HEK293T (cell line): ENCODE measurements around the gene STAC.

Source experiments
- BHLHE40 ChIP-seq: fragments of 450-650 bp; IDR thresholded peaks from 2 replicates; pipeline ENCODE4 v1.6.1; 2016; ENCODE audit warnings: mild to moderate bottlenecking, moderate library complexity, borderline replicate concordance
- ELF4 ChIP-seq: fragments of 450-650 bp; IDR thresholded peaks from 2 replicates; pipeline ENCODE4 v1.6.1; 2017; ENCODE audit warnings: antibody characterized with exemption
- FOXA1 ChIP-seq: fragments of 450-650 bp; IDR thresholded peaks from 2 replicates; pipeline ENCODE4 v1.6.1; 2016; ENCODE audit warnings: mild to moderate bottlenecking
- FOXK2 ChIP-seq: fragments of 450-650 bp; IDR thresholded peaks from 2 replicates; pipeline ENCODE4 v1.6.1; 2016; ENCODE audit warnings: mild to moderate bottlenecking
- SP1 ChIP-seq: fragments of 450-650 bp; IDR thresholded peaks from 2 replicates; pipeline ENCODE4 v1.6.1; 2017
- SUZ12 ChIP-seq: fragments of 450-650 bp; IDR thresholded peaks from 2 replicates; pipeline ENCODE4 v1.6.1; 2016; ENCODE audit warnings: mild to moderate bottlenecking

DNA sequence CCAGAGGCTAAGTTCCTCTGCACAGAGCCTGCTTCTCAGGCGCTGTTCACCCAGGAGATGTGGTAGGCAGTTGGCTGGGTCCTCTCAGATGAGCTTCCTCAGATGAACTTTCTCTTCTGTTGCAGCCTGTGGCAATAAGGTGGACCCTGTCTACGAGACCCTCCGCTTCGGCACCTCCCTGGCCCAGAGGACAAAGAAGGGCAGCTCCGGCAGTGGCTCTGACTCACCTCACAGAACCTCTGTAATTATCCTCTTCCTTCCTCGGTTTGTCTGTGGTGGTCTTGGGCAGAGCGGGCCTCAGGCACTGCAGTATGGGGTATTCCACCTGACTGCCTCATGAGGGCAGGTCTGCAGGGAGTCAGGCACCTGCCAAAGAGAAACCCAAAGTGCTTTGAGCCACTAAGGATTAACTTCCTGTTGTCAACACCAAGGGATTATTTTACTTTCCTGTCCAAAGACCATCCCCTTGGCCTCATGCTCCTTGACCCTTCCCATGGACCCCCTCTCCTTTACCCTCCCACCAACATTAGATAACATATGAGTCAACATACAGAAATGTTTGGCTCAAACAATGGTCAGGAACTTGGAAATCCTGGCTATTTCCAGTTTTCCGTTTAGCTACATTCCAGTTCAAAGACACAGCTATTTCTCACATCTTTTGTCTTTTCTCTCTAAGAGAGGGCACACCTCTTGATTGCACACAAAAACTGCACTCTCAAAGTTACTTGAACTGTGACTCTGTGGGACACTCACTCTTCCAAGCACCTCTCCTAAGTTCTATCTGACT is 105.9 kb downstream of the STAC start:
- TF ChIP-seq FOXK2 = no peak
- no peak for TF ChIP-seq SUZ12
- TF ChIP-seq BHLHE40 = no peak
- TF ChIP-seq ELF4 = no peak
- no peak for TF ChIP-seq FOXA1
- TF ChIP-seq SP1 = no peak
